Measurements from ENCODE around the gene ATP1A4.

ATP1A4 gene

GRCh38 chr1:160178731-160179130, 27.3 kb downstream of the ATP1A4 start:
- DNase-seq = no peak

GRCh38 chr1:160179336-160179735, 27.9 kb downstream of the ATP1A4 start:
- peak; percentile 20 for DNase-seq

GRCh38 chr1:160186246-160186645, 34.8 kb downstream of the ATP1A4 start:
- DNase-seq = no peak

GRCh38 chr1:160186729-160187128, 35.3 kb downstream of the ATP1A4 start:
- DNase-seq = no peak

- DNase-seq = no peak
Measured at GRCh38 chr1:160187407-160187806, 36.0 kb downstream of the ATP1A4 start.

GRCh38 chr1:160188341-160188740, 36.9 kb downstream of the ATP1A4 start:
- no peak for DNase-seq

GRCh38 chr1:160189649-160190625, 38.5 kb downstream of the ATP1A4 start, which contains the start of gene CASQ1:
TSS of gene CASQ1 (plus strand) at chr1:160190575. CDS start at chr1:160190752, 177 bp downstream.
- no peak for DNase-seq

GRCh38 chr1:160191756-160192155, 40.4 kb downstream of the ATP1A4 start:
- no peak for DNase-seq

GRCh38 chr1:160192234-160192633, 40.8 kb downstream of the ATP1A4 start:
- no peak for DNase-seq

GRCh38 chr1:160193091-160193819, 41.9 kb downstream of the ATP1A4 start:
- DNase-seq = peak; percentile 91

GRCh38 chr1:160193832-160194736, 42.7 kb downstream of the ATP1A4 start:
- no peak for DNase-seq

- no peak for DNase-seq
Measured at GRCh38 chr1:160194737-160195059, 43.3 kb downstream of the ATP1A4 start.

GRCh38 chr1:160196143-160196542, 44.7 kb downstream of the ATP1A4 start:
- no peak for DNase-seq

GRCh38 chr1:160197231-160197630, 45.8 kb downstream of the ATP1A4 start:
- no peak for DNase-seq

GRCh38 chr1:160200786-160201185, 49.4 kb downstream of the ATP1A4 start:
- no peak for DNase-seq

- DNase-seq = peak; percentile 42
Measured at GRCh38 chr1:160204526-160205241, 53.3 kb downstream of the ATP1A4 start.

- DNase-seq = peak; percentile 83
Measured at GRCh38 chr1:160205242-160206035, 54.0 kb downstream of the ATP1A4 start, which contains the start of gene PEA15. TSS of gene PEA15 (plus strand) at chr1:160205384. CDS start at chr1:160211545, 6,161 bp downstream.

- peak; percentile 50 for DNase-seq
Measured at GRCh38 chr1:160206036-160206389, 54.6 kb downstream of the ATP1A4 start.

GRCh38 chr1:160206421-160207117, 55.2 kb downstream of the ATP1A4 start:
- DNase-seq = peak; percentile 49

GRCh38 chr1:160207118-160207650, 55.8 kb downstream of the ATP1A4 start:
- no peak for DNase-seq
